DND-41 (cell line): Measurements from ENCODE around the gene CTBP2.

Experiments used
- ATAC-seq: fragments of 200-7000 bp; cut with Tn5 transposase; 3 replicates; pipeline ENCODE4 v1.9.1; 2021; ENCODE audit warnings: low read depth; ENCODE audit not compliant: insufficient read depth
- DNase-seq: peaks from one replicate; pipeline ENCODE4 v3.0.0-alpha.2; 2020
- H2AFZ ChIP-seq: 2 replicates; pipeline ENCODE4 v1.6.0; 2012; ENCODE audit warnings: low read depth, low read length
- H3K27ac ChIP-seq: 2 replicates; pipeline ENCODE4 v1.5.1; 2012; ENCODE audit warnings: low read length, inconsistent platforms
- H3K27me3 ChIP-seq: fragments of 200-600 bp; sonication (generic); 2 replicates; pipeline ENCODE4 v1.6.0; 2012; ENCODE audit warnings: low read length, mild to moderate bottlenecking, inconsistent platforms; ENCODE audit not compliant: insufficient read depth, poor library complexity
- H3K36me3 ChIP-seq: 2 replicates; pipeline ENCODE4 v1.5.1; 2012; ENCODE audit warnings: low read length, inconsistent platforms; ENCODE audit not compliant: insufficient read depth
- H3K4me1 ChIP-seq: 2 replicates; pipeline ENCODE4 v1.5.1; 2012; ENCODE audit warnings: mild to moderate bottlenecking, low read length; ENCODE audit not compliant: insufficient read depth
- H3K4me2 ChIP-seq: 2 replicates; pipeline ENCODE4 v1.6.0; 2012; ENCODE audit warnings: mild to moderate bottlenecking, moderate library complexity, low read length, inconsistent platforms; ENCODE audit not compliant: insufficient read depth
- H3K4me3 ChIP-seq, 2 experiments: fragments of 200-600 bp in 1 of 2; shearing (Covaris generic) in 1 of 2; 2 replicates each; pipeline ENCODE4 v1.5.1; 2012 to 2016; ENCODE audit warnings: inconsistent platforms in 2 of 2, low read length in 2 of 2, mild to moderate bottlenecking in 2 of 2, low read depth in 1 of 2, moderate library complexity in 1 of 2
- H3K79me2 ChIP-seq: 2 replicates; pipeline ENCODE4 v1.6.0; 2012; ENCODE audit warnings: low read length, inconsistent platforms; ENCODE audit not compliant: insufficient read depth
- H3K9ac ChIP-seq: 2 replicates; pipeline ENCODE4 v1.6.0; 2012; ENCODE audit warnings: low read depth, mild to moderate bottlenecking, inconsistent platforms, low read length, moderate library complexity
- H3K9me3 ChIP-seq: 2 replicates; pipeline ENCODE4 v1.5.1; 2012; ENCODE audit warnings: low read length, moderate library complexity, mild to moderate bottlenecking, inconsistent platforms; ENCODE audit not compliant: insufficient read depth, severe bottlenecking
- H4K20me1 ChIP-seq: 2 replicates; pipeline ENCODE4 v1.6.0; 2012; ENCODE audit warnings: low read length; ENCODE audit not compliant: insufficient read depth
- CTCF ChIP-seq: IDR thresholded peaks from 2 replicates; pipeline ENCODE4 v1.5.1; 2012; ENCODE audit warnings: borderline replicate concordance, low read length, moderate library complexity, mild to moderate bottlenecking; ENCODE audit not compliant: poor library complexity, severe bottlenecking; ENCODE audit errors: extremely low read depth
- EZH2 ChIP-seq: IDR thresholded peaks from 3 replicates; pipeline ENCODE4 v1.6.1; 2012; ENCODE audit warnings: borderline replicate concordance, low read depth, mild to moderate bottlenecking, moderate library complexity, low read length, inconsistent platforms; ENCODE audit not compliant: severe bottlenecking

Gene CTBP2

GRCh38 chr10:125096975-125097374 lies 63.4 kb downstream of the CTBP2 start:
- Histone ChIP-seq H2AFZ (no peak overlapping the region), H3K4me1 (no peaks in the 10 kb centered on the region), H3K36me3 (no peaks in the 10 kb centered on the region), H3K27me3 (no peaks in the 10 kb centered on the region), H3K9ac (no peak overlapping the region), H3K79me2 (peaks cover 82% of the 10 kb centered on the region), H3K27ac (no peak overlapping the region), H4K20me1 (peaks cover 70% of the 10 kb centered on the region), H3K4me3 (no peak overlapping the region), H3K9me3 (no peaks in the 10 kb centered on the region), H3K4me2 (no peak overlapping the region)
- no peak for ATAC-seq
- DNase-seq = no peak
- TF ChIP-seq EZH2 (no peak), CTCF (no peak)

GRCh38 chr10:125096371-125096770 lies 64.0 kb downstream of the CTBP2 start:
- Histone ChIP-seq H3K27ac (no peak overlapping the region), H3K36me3 (no peaks in the 10 kb centered on the region), H3K4me3 (no peak overlapping the region), H3K27me3 (no peaks in the 10 kb centered on the region), H3K4me2 (no peak overlapping the region), H4K20me1 (peaks cover 68% of the 10 kb centered on the region), H3K9me3 (no peaks in the 10 kb centered on the region), H2AFZ (no peak overlapping the region), H3K79me2 (peaks cover 82% of the 10 kb centered on the region), H3K4me1 (no peaks in the 10 kb centered on the region), H3K9ac (no peak overlapping the region)
- ATAC-seq = no peak
- no peak for DNase-seq
- TF ChIP-seq EZH2 (no peak), CTCF (no peak)

DNA sequence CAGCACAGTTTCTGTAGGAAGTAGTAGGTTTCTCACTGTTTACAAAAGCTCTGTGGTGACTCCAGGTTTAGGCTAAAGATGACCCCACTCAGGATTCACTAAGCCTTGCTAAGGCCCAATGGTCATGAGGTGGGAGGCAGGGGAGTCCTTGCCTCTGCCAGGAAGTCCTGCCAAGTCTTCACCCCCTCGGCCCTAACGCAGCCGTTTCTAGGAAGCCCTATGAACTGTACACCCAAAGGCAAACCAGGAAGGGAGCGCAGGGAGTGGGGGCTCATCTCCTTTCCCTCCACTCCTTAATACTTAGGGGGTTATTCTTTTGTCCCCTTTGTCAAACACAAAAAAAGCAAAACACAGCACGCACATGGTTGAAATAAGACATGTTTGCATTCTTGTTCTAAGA lies 64.6 kb downstream of the CTBP2 start:
- H3K9me3 ChIP-seq = no peaks in the 10 kb centered on the region
- DNase-seq (no peak), ATAC-seq (no peak)
- no peak overlapping the region for H3K4me3 ChIP-seq
- no peak overlapping the region for H3K27ac ChIP-seq
- no peak overlapping the region for H2AFZ ChIP-seq
- peaks cover 83% of the 10 kb centered on the region for H3K79me2 ChIP-seq
- TF ChIP-seq CTCF (no peak), EZH2 (no peak)
- no peak overlapping the region for H3K4me2 ChIP-seq
- H3K4me1 ChIP-seq = no peaks in the 10 kb centered on the region
- no peak overlapping the region for H3K9ac ChIP-seq
- no peaks in the 10 kb centered on the region for H3K36me3 ChIP-seq
- peaks cover 70% of the 10 kb centered on the region for H4K20me1 ChIP-seq
- H3K27me3 ChIP-seq = no peaks in the 10 kb centered on the region

- no peaks in the 10 kb centered on the region for H3K27me3 ChIP-seq
- no peak overlapping the region for H3K9ac ChIP-seq
- peaks cover 74% of the 10 kb centered on the region for H4K20me1 ChIP-seq
- H3K4me2 ChIP-seq = no peak overlapping the region
- TF ChIP-seq CTCF = no peak
- no peak for TF ChIP-seq EZH2
- H3K79me2 ChIP-seq = peaks cover 86% of the 10 kb centered on the region
- H3K4me3 ChIP-seq = no peak overlapping the region
- ATAC-seq (no peak), DNase-seq (no peak)
- no peaks in the 10 kb centered on the region for H3K9me3 ChIP-seq
- no peaks in the 10 kb centered on the region for H3K36me3 ChIP-seq
- H2AFZ ChIP-seq = no peak overlapping the region
- H3K4me1 ChIP-seq = no peaks in the 10 kb centered on the region
- no peak overlapping the region for H3K27ac ChIP-seq
Observed at GRCh38 chr10:125095228-125095627, 65.1 kb downstream of the CTBP2 start.
